ENCODE results near the gene ITGA4. TPM values are rescaled to one million over a fixed set of nuclear protein-coding genes. Genes with fewer than 3 reads are reported as not detected.

ITGA4 gene
- total RNA-seq, 1 experiment from 2014 or later, result 2.7 TPM

DNA sequence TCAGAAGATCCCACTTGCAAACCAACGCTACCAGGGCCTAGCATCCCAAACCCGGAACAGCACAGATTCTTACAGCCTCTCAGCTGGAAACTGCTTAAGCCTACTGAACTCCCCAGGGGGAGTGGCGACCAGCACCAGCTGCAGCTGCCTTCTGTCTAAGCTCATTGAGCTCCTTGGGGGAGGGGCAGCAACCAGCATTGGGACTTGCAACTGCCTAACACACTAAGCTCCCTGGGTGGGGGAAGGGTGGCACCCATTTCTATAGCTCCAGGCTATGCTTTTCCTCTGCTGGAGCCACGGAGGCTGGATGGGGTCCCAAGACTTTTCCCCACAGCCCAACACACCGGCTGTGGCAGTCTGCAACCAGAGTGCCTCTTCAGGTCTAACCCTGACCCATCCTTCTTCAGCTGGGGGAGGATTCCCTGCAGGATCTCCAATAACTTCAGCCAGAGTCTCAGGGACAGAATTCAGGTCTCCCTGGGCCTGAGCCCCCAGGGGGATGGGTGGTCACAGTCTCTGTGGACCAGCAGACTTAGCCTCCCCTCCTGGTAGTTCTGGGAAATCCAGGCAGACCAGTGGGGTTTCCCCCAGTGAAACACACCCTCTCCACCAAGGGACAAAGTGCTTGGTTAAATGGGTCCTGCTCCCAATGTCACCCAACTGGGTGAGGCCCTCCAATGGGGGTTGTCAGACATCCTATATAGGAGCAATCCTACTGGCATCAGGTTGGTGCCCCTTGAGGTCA is 45.9 kb upstream of the ITGA4 start:
- DNase-seq (ENCODE audit: low spot score) (peak; percentile 64), ATAC-seq (peak; percentile 93)
- ChIA-PET CTCF (interaction anchor here (0.7 to 1.2 kb wide), 2 partner anchors 46 to 304 kb away, joined by 3 to 5 read pairs; partner anchors contain the start of gene ITGA4), POLR2A (interaction anchor here (0.8 kb wide), 1 partner anchor 12 kb away, joined by 4 read pairs; no protein-coding TSS in a partner anchor)
- peaks cover 5% of the 10 kb centered on the region; the same call in 1 of the 2 replicates for H3K27me3 Mint-ChIP-seq (ENCODE audit: low read depth)
- H3K36me3 Mint-ChIP-seq, result peaks cover 6% of the 10 kb centered on the region; the same call in 1 of the 2 replicates
- no peak overlapping the region for H3K4me3 Mint-ChIP-seq
- H3K9me3 Mint-ChIP-seq, result peaks cover 30% of the 10 kb centered on the region
- no peak overlapping the region for H3K27ac Mint-ChIP-seq
- peaks cover 30% of the 10 kb centered on the region for H3K4me1 Mint-ChIP-seq
- TF ChIP-seq ZNF423 (CRISPR knock-in tag; IDR thresholded peaks at IDR 0.05) (peak; percentile 95), EMX1 (CRISPR knock-in tag; IDR thresholded peaks at IDR 0.05) (no peak), RELA (CRISPR knock-in tag; IDR thresholded peaks at IDR 0.05; ENCODE audit: borderline replicate concordance) (no peak), TP53 (CRISPR knock-in tag; IDR thresholded peaks at IDR 0.05) (0 out of 2 replicates have a peak, but pooled peaks have one; percentile 51), ELF4 (CRISPR knock-in tag; IDR thresholded peaks at IDR 0.05; ENCODE audit: low read depth) (no peak), JUN (CRISPR knock-in tag; IDR thresholded peaks at IDR 0.05) (no peak), OVOL2 (CRISPR knock-in tag; IDR thresholded peaks at IDR 0.05; ENCODE audit: borderline replicate concordance) (no peak), GTF2I (CRISPR knock-in tag; conservative IDR thresholded peaks at IDR 0.05) (no peak), ZBTB43 (CRISPR knock-in tag; IDR thresholded peaks at IDR 0.05) (no peak), FOXK1 (CRISPR knock-in tag; IDR thresholded peaks at IDR 0.05) (no peak), ZNF138 (CRISPR knock-in tag; conservative IDR thresholded peaks at IDR 0.05) (0 out of 2 replicates have a peak, but pooled peaks have one; percentile 34), ZNF121 (CRISPR knock-in tag; IDR thresholded peaks at IDR 0.05) (no peak), NR2C2 (CRISPR knock-in tag; IDR thresholded peaks at IDR 0.05) (no peak)
- TF ChIP-seq, protein P1, sequence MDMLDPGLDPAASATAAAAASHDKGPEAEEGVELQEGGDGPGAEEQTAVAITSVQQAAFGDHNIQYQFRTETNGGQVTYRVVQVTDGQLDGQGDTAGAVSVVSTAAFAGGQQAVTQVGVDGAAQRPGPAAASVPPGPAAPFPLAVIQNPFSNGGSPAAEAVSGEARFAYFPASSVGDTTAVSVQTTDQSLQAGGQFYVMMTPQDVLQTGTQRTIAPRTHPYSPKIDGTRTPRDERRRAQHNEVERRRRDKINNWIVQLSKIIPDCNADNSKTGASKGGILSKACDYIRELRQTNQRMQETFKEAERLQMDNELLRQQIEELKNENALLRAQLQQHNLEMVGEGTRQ (CRISPR knock-in tag; IDR thresholded peaks at IDR 0.05), result no peak
- TF ChIP-seq, protein P2, sequence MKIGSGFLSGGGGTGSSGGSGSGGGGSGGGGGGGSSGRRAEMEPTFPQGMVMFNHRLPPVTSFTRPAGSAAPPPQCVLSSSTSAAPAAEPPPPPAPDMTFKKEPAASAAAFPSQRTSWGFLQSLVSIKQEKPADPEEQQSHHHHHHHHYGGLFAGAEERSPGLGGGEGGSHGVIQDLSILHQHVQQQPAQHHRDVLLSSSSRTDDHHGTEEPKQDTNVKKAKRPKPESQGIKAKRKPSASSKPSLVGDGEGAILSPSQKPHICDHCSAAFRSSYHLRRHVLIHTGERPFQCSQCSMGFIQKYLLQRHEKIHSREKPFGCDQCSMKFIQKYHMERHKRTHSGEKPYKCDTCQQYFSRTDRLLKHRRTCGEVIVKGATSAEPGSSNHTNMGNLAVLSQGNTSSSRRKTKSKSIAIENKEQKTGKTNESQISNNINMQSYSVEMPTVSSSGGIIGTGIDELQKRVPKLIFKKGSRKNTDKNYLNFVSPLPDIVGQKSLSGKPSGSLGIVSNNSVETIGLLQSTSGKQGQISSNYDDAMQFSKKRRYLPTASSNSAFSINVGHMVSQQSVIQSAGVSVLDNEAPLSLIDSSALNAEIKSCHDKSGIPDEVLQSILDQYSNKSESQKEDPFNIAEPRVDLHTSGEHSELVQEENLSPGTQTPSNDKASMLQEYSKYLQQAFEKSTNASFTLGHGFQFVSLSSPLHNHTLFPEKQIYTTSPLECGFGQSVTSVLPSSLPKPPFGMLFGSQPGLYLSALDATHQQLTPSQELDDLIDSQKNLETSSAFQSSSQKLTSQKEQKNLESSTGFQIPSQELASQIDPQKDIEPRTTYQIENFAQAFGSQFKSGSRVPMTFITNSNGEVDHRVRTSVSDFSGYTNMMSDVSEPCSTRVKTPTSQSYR (CRISPR knock-in tag; IDR thresholded peaks at IDR 0.05), result peak; percentile 87
- TF ChIP-seq, protein P3, sequence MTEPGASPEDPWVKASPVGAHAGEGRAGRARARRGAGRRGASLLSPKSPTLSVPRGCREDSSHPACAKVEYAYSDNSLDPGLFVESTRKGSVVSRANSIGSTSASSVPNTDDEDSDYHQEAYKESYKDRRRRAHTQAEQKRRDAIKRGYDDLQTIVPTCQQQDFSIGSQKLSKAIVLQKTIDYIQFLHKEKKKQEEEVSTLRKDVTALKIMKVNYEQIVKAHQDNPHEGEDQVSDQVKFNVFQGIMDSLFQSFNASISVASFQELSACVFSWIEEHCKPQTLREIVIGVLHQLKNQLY (CRISPR knock-in tag; IDR thresholded peaks at IDR 0.05), result no peak
- TF ChIP-seq, protein P4, sequence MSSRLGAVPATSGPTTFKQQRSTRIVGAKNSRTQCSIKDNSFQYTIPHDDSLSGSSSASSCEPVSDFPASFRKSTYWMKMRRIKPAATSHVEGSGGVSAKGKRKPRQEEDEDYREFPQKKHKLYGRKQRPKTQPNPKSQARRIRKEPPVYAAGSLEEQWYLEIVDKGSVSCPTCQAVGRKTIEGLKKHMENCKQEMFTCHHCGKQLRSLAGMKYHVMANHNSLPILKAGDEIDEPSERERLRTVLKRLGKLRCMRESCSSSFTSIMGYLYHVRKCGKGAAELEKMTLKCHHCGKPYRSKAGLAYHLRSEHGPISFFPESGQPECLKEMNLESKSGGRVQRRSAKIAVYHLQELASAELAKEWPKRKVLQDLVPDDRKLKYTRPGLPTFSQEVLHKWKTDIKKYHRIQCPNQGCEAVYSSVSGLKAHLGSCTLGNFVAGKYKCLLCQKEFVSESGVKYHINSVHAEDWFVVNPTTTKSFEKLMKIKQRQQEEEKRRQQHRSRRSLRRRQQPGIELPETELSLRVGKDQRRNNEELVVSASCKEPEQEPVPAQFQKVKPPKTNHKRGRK (CRISPR knock-in tag; IDR thresholded peaks at IDR 0.05; ENCODE audit: borderline replicate concordance), result no peak
- TF ChIP-seq, protein P5, sequence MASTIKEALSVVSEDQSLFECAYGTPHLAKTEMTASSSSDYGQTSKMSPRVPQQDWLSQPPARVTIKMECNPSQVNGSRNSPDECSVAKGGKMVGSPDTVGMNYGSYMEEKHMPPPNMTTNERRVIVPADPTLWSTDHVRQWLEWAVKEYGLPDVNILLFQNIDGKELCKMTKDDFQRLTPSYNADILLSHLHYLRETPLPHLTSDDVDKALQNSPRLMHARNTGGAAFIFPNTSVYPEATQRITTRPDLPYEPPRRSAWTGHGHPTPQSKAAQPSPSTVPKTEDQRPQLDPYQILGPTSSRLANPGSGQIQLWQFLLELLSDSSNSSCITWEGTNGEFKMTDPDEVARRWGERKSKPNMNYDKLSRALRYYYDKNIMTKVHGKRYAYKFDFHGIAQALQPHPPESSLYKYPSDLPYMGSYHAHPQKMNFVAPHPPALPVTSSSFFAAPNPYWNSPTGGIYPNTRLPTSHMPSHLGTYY (CRISPR knock-in tag; IDR thresholded peaks at IDR 0.05), result no peak
- TF ChIP-seq, protein P6, sequence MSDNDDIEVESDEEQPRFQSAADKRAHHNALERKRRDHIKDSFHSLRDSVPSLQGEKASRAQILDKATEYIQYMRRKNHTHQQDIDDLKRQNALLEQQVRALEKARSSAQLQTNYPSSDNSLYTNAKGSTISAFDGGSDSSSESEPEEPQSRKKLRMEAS (CRISPR knock-in tag; IDR thresholded peaks at IDR 0.05), result no peak
